ENCODE data around the gene PNPLA3. TPM values are rescaled to one million over a fixed set of nuclear protein-coding genes. Genes with fewer than 3 reads are reported as not detected.

PNPLA3 gene
- total RNA-seq, 1 donor from 2014 or later: 3.7 TPM

DNA sequence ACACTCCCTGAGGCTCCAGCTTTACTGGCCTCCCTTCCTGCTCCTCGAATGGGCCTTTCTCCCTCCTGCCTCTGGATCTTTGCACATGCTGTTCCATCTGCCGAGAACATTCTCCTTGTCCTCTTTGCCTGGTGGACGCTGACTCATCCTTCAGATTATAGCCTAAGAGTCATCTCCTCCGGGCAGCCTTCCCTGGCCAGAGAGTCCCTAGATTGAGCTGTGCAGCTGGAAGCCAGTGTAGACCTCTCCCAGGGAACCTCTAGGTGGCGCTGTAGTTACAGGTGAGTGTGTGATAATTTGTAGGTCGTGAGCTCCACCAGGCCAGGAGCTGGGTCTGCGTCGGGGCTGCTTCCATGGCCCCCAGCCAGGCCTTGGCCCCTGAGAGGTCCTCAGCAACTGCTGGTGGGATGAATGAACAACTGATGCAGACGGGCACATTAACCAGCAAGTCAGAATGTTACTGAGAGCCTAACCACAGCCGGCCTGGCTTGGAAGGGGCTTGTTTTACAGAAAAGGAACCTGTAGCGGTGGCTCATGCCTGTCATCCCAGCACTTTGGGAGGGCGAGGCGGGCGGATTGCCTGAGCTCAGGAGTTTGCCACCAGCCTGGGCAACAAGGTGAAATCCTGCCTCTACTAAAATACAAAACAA lies 40.5 kb upstream of the PNPLA3 start:
- Histone ChIP-seq H3K27ac (ENCODE audit: low read depth, low read length) (no peak overlapping the region), H3K9me3 (ENCODE audit: control insufficient read depth in 3 of 3, low read length in 3 of 3) (peaks cover 0 to 2% (median 2%) of the 10 kb centered on the region in 3 donors), H3K4me1 (ENCODE audit: control insufficient read depth in 3 of 3, insufficient read depth in 3 of 3, low read length in 3 of 3) (no peaks in the 10 kb centered on the region), H3K27me3 (ENCODE audit: control insufficient read depth in 3 of 3, insufficient read depth in 3 of 3, low read length in 3 of 3) (peaks cover 14 to 49% (median 43%) of the 10 kb centered on the region in 3 donors), H3K9ac (ENCODE audit: low read depth in 1 of 3, low read length in 3 of 3) (no peak overlapping the region), H3K36me3 (ENCODE audit: control insufficient read depth in 3 of 3, insufficient read depth in 3 of 3, low read length in 3 of 3) (no peaks in the 10 kb centered on the region), H3K4me3 (ENCODE audit: low read length in 3 of 3) (no peak overlapping the region)

DNA sequence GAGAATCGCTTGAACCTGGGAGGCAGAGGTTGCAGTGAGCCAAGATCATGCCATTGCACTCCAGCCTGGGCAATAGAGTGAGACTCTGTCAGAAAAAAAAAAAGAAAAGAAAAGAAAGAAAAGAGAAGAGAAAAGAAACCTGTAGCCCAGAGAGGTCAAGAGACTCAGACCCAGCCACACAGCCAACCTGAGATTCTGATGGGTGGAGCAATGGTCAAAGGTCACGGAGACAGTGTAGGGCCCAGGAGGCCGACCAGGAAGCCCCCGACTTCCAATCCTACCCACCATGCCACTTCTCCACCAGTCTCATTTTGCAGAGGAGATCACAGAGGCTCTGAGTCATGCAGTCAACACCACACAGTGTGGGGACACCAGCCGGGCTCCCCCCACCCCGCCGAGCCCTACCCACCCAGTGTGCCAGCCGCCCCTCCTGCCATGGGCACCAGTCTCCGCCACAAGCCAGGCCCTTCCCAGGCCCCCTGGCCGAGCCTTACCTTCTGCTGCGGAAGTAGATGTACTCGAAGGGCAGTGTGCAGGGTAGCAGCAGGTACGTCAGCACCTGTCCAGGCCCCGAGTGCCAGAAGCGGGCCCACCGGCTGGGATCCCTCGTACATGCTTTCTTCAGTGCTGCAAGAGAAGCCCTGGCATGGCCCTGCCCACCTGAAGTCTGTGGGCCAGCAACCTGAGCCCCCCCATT lies 39.7 kb upstream of the PNPLA3 start:
- H3K9me3 ChIP-seq (ENCODE audit: control insufficient read depth in 3 of 3, low read length in 3 of 3): peaks cover 0 to 2% (median 2%) of the 10 kb centered on the region in 3 donors
- H3K4me3 ChIP-seq (ENCODE audit: low read length in 3 of 3): no peak overlapping the region
- H3K36me3 ChIP-seq (ENCODE audit: control insufficient read depth in 3 of 3, insufficient read depth in 3 of 3, low read length in 3 of 3): no peaks in the 10 kb centered on the region
- peaks cover 17 to 48% (median 39%) of the 10 kb centered on the region in 3 donors for H3K27me3 ChIP-seq (ENCODE audit: control insufficient read depth in 3 of 3, insufficient read depth in 3 of 3, low read length in 3 of 3)
- no peak overlapping the region for H3K9ac ChIP-seq (ENCODE audit: low read depth in 1 of 3, low read length in 3 of 3)
- H3K27ac ChIP-seq (ENCODE audit: low read depth, low read length): no peak overlapping the region
- H3K4me1 ChIP-seq (ENCODE audit: control insufficient read depth in 3 of 3, insufficient read depth in 3 of 3, low read length in 3 of 3): no peaks in the 10 kb centered on the region

GRCh38 chr22:43884600-43885318 lies 38.8 kb upstream of the PNPLA3 start:
- H3K4me3 ChIP-seq (ENCODE audit: low read length in 3 of 3): no peak overlapping the region
- H3K27me3 ChIP-seq (ENCODE audit: control insufficient read depth in 3 of 3, insufficient read depth in 3 of 3, low read length in 3 of 3): peaks cover 26 to 52% (median 47%) of the 10 kb centered on the region in 3 donors
- H3K9me3 ChIP-seq (ENCODE audit: control insufficient read depth in 3 of 3, low read length in 3 of 3): peaks cover 0 to 2% (median 2%) of the 10 kb centered on the region in 3 donors
- H3K9ac ChIP-seq (ENCODE audit: low read depth in 1 of 3, low read length in 3 of 3): no peak overlapping the region
- H3K36me3 ChIP-seq (ENCODE audit: control insufficient read depth in 3 of 3, insufficient read depth in 3 of 3, low read length in 3 of 3): no peaks in the 10 kb centered on the region
- no peaks in the 10 kb centered on the region for H3K4me1 ChIP-seq (ENCODE audit: control insufficient read depth in 3 of 3, insufficient read depth in 3 of 3, low read length in 3 of 3)
- no peak overlapping the region for H3K27ac ChIP-seq (ENCODE audit: low read depth, low read length)

GRCh38 chr22:43885319-43885671 lies 38.3 kb upstream of the PNPLA3 start:
- peaks cover 32 to 58% (median 52%) of the 10 kb centered on the region in 3 donors for H3K27me3 ChIP-seq (ENCODE audit: control insufficient read depth in 3 of 3, insufficient read depth in 3 of 3, low read length in 3 of 3)
- H3K9me3 ChIP-seq (ENCODE audit: control insufficient read depth in 3 of 3, low read length in 3 of 3): peaks cover 0 to 2% (median 2%) of the 10 kb centered on the region in 3 donors
- no peak overlapping the region for H3K4me3 ChIP-seq (ENCODE audit: low read length in 3 of 3)
- H3K27ac ChIP-seq (ENCODE audit: low read depth, low read length): no peak overlapping the region
- H3K36me3 ChIP-seq (ENCODE audit: control insufficient read depth in 3 of 3, insufficient read depth in 3 of 3, low read length in 3 of 3): no peaks in the 10 kb centered on the region
- H3K4me1 ChIP-seq (ENCODE audit: control insufficient read depth in 3 of 3, insufficient read depth in 3 of 3, low read length in 3 of 3): no peaks in the 10 kb centered on the region
- no peak overlapping the region for H3K9ac ChIP-seq (ENCODE audit: low read depth in 1 of 3, low read length in 3 of 3)

GRCh38 chr22:43885786-43886185 lies 37.8 kb upstream of the PNPLA3 start:
- Histone ChIP-seq H3K27ac (ENCODE audit: low read depth, low read length) (no peak overlapping the region), H3K27me3 (ENCODE audit: control insufficient read depth in 3 of 3, insufficient read depth in 3 of 3, low read length in 3 of 3) (peaks cover 37 to 59% (median 53%) of the 10 kb centered on the region in 3 donors), H3K4me3 (ENCODE audit: low read length in 3 of 3) (no peak overlapping the region)

DNA sequence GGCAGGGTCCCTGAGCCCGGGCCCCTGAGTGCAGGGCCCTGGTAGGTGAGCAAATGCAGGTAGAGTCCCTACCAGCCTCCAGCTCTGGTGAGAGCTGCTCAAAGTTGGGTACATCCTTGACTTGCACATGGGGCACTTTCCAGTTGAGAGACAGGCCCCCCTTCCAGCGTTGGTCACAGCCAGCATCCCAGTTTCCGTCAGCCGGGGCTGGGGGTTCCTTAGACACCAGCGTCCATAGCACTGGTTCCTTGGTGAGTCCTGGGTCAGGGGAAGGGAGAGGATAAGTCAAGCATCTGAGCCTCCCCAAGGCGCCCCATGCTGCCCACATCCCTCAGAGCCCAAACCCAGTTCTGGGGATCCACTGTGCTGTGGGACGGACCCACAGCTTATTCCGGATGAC lies 37.4 kb upstream of the PNPLA3 start:
- H3K4me1 ChIP-seq (ENCODE audit: control insufficient read depth in 3 of 3, insufficient read depth in 3 of 3, low read length in 3 of 3): peaks cover 0 to 2% (median 0%) of the 10 kb centered on the region in 3 donors
- peaks cover 0 to 2% (median 2%) of the 10 kb centered on the region in 3 donors for H3K9me3 ChIP-seq (ENCODE audit: control insufficient read depth in 3 of 3, low read length in 3 of 3)
- no peak overlapping the region for H3K9ac ChIP-seq (ENCODE audit: low read depth in 1 of 3, low read length in 3 of 3)
- no peak overlapping the region for H3K27ac ChIP-seq (ENCODE audit: low read depth, low read length)
- H3K36me3 ChIP-seq (ENCODE audit: control insufficient read depth in 3 of 3, insufficient read depth in 3 of 3, low read length in 3 of 3): no peaks in the 10 kb centered on the region
- no peak overlapping the region for H3K4me3 ChIP-seq (ENCODE audit: low read length in 3 of 3)
- peaks cover 41 to 60% (median 53%) of the 10 kb centered on the region in 3 donors for H3K27me3 ChIP-seq (ENCODE audit: control insufficient read depth in 3 of 3, insufficient read depth in 3 of 3, low read length in 3 of 3)

More at GRCh38 chr22:43885786-43886185, 37.8 kb upstream of the PNPLA3 start:
- no peaks in the 10 kb centered on the region for H3K36me3 ChIP-seq (ENCODE audit: control insufficient read depth in 3 of 3, insufficient read depth in 3 of 3, low read length in 3 of 3)
- H3K4me1 ChIP-seq (ENCODE audit: control insufficient read depth in 3 of 3, insufficient read depth in 3 of 3, low read length in 3 of 3): no peaks in the 10 kb centered on the region
- peaks cover 0 to 2% (median 2%) of the 10 kb centered on the region in 3 donors for H3K9me3 ChIP-seq (ENCODE audit: control insufficient read depth in 3 of 3, low read length in 3 of 3)
- H3K9ac ChIP-seq (ENCODE audit: low read depth in 1 of 3, low read length in 3 of 3): no peak overlapping the region

- H3K9ac ChIP-seq (ENCODE audit: low read depth in 1 of 3, low read length in 3 of 3): no peak overlapping the region
- H3K36me3 ChIP-seq (ENCODE audit: control insufficient read depth in 3 of 3, insufficient read depth in 3 of 3, low read length in 3 of 3): no peaks in the 10 kb centered on the region
- no peak overlapping the region for H3K4me3 ChIP-seq (ENCODE audit: low read length in 3 of 3)
- H3K27ac ChIP-seq (ENCODE audit: low read depth, low read length): no peak overlapping the region
- H3K4me1 ChIP-seq (ENCODE audit: control insufficient read depth in 3 of 3, insufficient read depth in 3 of 3, low read length in 3 of 3): peaks cover 0 to 7% (median 0%) of the 10 kb centered on the region in 3 donors
- H3K27me3 ChIP-seq (ENCODE audit: control insufficient read depth in 3 of 3, insufficient read depth in 3 of 3, low read length in 3 of 3): peaks cover 52 to 69% (median 64%) of the 10 kb centered on the region in 3 donors
- H3K9me3 ChIP-seq (ENCODE audit: control insufficient read depth in 3 of 3, low read length in 3 of 3): peaks cover 0 to 2% (median 2%) of the 10 kb centered on the region in 3 donors
Measured at GRCh38 chr22:43887391-43887790, 36.2 kb upstream of the PNPLA3 start.

- Histone ChIP-seq H3K27me3 (ENCODE audit: control insufficient read depth in 3 of 3, insufficient read depth in 3 of 3, low read length in 3 of 3) (peaks cover 62 to 76% (median 71%) of the 10 kb centered on the region in 3 donors), H3K9me3 (ENCODE audit: control insufficient read depth in 3 of 3, low read length in 3 of 3) (no peaks in the 10 kb centered on the region), H3K36me3 (ENCODE audit: control insufficient read depth in 3 of 3, insufficient read depth in 3 of 3, low read length in 3 of 3) (no peaks in the 10 kb centered on the region), H3K27ac (ENCODE audit: low read depth, low read length) (no peak overlapping the region), H3K4me3 (ENCODE audit: low read length in 3 of 3) (no peak overlapping the region), H3K4me1 (ENCODE audit: control insufficient read depth in 3 of 3, insufficient read depth in 3 of 3, low read length in 3 of 3) (peaks cover 0 to 7% (median 0%) of the 10 kb centered on the region in 3 donors), H3K9ac (ENCODE audit: low read depth in 1 of 3, low read length in 3 of 3) (no peak overlapping the region)
Measured at GRCh38 chr22:43888740-43889139, 34.9 kb upstream of the PNPLA3 start.

DNA sequence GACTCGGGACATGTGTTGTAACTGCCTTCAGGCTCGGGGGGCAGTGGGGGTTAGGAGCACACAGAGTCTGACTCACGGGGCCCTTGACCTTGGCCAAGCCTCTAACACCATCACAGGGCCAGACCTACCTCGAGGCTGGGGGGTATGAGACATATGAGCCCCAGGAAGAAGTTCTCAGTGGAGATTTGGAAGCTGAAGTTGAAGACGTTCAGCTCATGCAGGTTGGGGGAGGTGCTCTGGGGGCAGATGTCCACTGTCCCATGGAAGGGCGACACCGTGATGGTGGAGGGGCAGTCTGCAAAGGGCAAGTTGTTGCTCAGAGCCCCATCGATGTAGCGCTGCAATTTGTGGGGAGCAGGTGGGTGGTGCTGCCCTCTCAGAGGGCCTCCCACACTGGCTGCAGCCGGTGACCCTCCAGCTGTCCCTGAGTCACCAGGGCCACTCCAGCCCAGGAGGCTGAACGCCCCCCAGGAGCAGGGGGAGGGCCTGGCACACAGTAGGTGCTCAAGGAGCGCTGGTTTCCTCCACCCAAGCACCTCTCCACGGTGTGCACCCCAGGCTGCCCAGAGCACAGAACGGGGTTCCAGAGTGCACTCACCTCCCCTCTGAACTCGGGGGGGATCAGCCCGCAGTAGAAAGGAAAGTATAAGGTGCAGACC lies 34.3 kb upstream of the PNPLA3 start:
- peaks cover 0 to 7% (median 0%) of the 10 kb centered on the region in 3 donors for H3K4me1 ChIP-seq (ENCODE audit: control insufficient read depth in 3 of 3, insufficient read depth in 3 of 3, low read length in 3 of 3)
- no peak overlapping the region for H3K27ac ChIP-seq (ENCODE audit: low read depth, low read length)
- no peak overlapping the region for H3K4me3 ChIP-seq (ENCODE audit: low read length in 3 of 3)
- no peaks in the 10 kb centered on the region for H3K36me3 ChIP-seq (ENCODE audit: control insufficient read depth in 3 of 3, insufficient read depth in 3 of 3, low read length in 3 of 3)
- H3K9ac ChIP-seq (ENCODE audit: low read depth in 1 of 3, low read length in 3 of 3): no peak overlapping the region
- peaks cover 62 to 76% (median 75%) of the 10 kb centered on the region in 3 donors for H3K27me3 ChIP-seq (ENCODE audit: control insufficient read depth in 3 of 3, insufficient read depth in 3 of 3, low read length in 3 of 3)
- no peaks in the 10 kb centered on the region for H3K9me3 ChIP-seq (ENCODE audit: control insufficient read depth in 3 of 3, low read length in 3 of 3)

Data from skeletal muscle tissue (tissue), 4 donors.